ENCODE data around the gene FBN3. TPM values are rescaled to one million over a fixed set of nuclear protein-coding genes. Genes with fewer than 3 reads are reported as not detected.
"Not testable (repeated sequence)": the region's sequence is repeated elsewhere in the genome, so short reads cannot be mapped to it uniquely, and the experiment has no call there.

The FBN3 gene
- polyA plus RNA-seq, 1 donor: 59.0 TPM

- DNase-seq: no peak
These were observed 92.9 kb downstream of the FBN3 start for GRCh38 chr19:8056533-8056932.

GRCh38 chr19:8054169-8054568 lies 95.2 kb downstream of the FBN3 start:
- DNase-seq: no peak

- no peak for DNase-seq
These were observed 96.9 kb downstream of the FBN3 start, which contains the start of gene CCL25 for GRCh38 chr19:8052464-8052859. Gene CCL25 (plus strand): TSS chr19:8052760. CDS start chr19:8053050, 290 bp downstream.

- peak; percentile 89 for DNase-seq
These were observed 98.9 kb downstream of the FBN3 start for GRCh38 chr19:8050274-8051096.

GRCh38 chr19:8046569-8047165 lies 102.7 kb downstream of the FBN3 start:
- no peak for DNase-seq

GRCh38 chr19:8045872-8046568 lies 103.4 kb downstream of the FBN3 start:
- DNase-seq: no peak

- DNase-seq: no peak
These were observed 105.4 kb downstream of the FBN3 start for GRCh38 chr19:8044018-8044417.

- DNase-seq: no peak
These were observed 106.5 kb downstream of the FBN3 start for GRCh38 chr19:8042900-8043299.

- DNase-seq: no peak
These were observed 107.9 kb downstream of the FBN3 start for GRCh38 chr19:8041531-8041931.

- no peak for DNase-seq
These were observed 110.2 kb downstream of the FBN3 start for GRCh38 chr19:8039231-8039630.

- DNase-seq: no peak
These were observed 110.6 kb downstream of the FBN3 start for GRCh38 chr19:8038815-8039214.

GRCh38 chr19:8036434-8037099 lies 112.8 kb downstream of the FBN3 start:
- no peak for DNase-seq

- DNase-seq: no peak
These were observed 115.2 kb downstream of the FBN3 start for GRCh38 chr19:8034178-8034525.

- not testable (repeated sequence) for DNase-seq
These were observed 115.9 kb downstream of the FBN3 start for GRCh38 chr19:8033287-8034177.

GRCh38 chr19:8030960-8031359 lies 118.4 kb downstream of the FBN3 start:
- no peak for DNase-seq

GRCh38 chr19:8028951-8029491 lies 120.4 kb downstream of the FBN3 start:
- DNase-seq: peak; percentile 49

GRCh38 chr19:8025316-8025715 lies 124.1 kb downstream of the FBN3 start:
- DNase-seq: no peak

- not testable (repeated sequence) for DNase-seq
These were observed 125.1 kb downstream of the FBN3 start for GRCh38 chr19:8024256-8024655.

GRCh38 chr19:8023371-8023770 lies 126.0 kb downstream of the FBN3 start:
- no peak for DNase-seq

GRCh38 chr19:8022275-8022674 lies 127.1 kb downstream of the FBN3 start:
- DNase-seq: no peak

GRCh38 chr19:8021374-8021773 lies 128.0 kb downstream of the FBN3 start:
- DNase-seq: no peak

Data from left kidney (tissue), 2 donors.